Superior temporal gyrus (tissue), 1 donor: ENCODE measurements around the gene CSNK1A1L.

Experiments used
- DNase-seq: peaks from one replicate; pipeline ENCODE4 v3.0.0-alpha.2; 2016; ENCODE audit errors: extremely low spot score

Gene CSNK1A1L

GRCh38 chr13:37105251-37105714 is at the start of gene CSNK1A1L:
Gene CSNK1A1L (minus strand): TSS chr13:37105664. CDS start chr13:37105256, 408 bp downstream.
- no peak for DNase-seq

GRCh38 chr13:37149380-37149779 is 43.9 kb upstream of the CSNK1A1L start:
- DNase-seq, result no peak

- DNase-seq, result no peak
Observed at GRCh38 chr13:37148501-37148900, 43.0 kb upstream of the CSNK1A1L start.

GRCh38 chr13:37144661-37145060 is 39.2 kb upstream of the CSNK1A1L start:
- no peak for DNase-seq

- no peak for DNase-seq
Observed at GRCh38 chr13:37143911-37144310, 38.4 kb upstream of the CSNK1A1L start.

- no peak for DNase-seq
Observed at GRCh38 chr13:37142877-37143276, 37.4 kb upstream of the CSNK1A1L start.

GRCh38 chr13:37141011-37141410 is 35.5 kb upstream of the CSNK1A1L start:
- no peak for DNase-seq

- no peak for DNase-seq
Observed at GRCh38 chr13:37139356-37139755, 33.9 kb upstream of the CSNK1A1L start.

- no peak for DNase-seq
Observed at GRCh38 chr13:37138926-37139325, 33.5 kb upstream of the CSNK1A1L start.

- no peak for DNase-seq
Observed at GRCh38 chr13:37138169-37138568, 32.7 kb upstream of the CSNK1A1L start.

- no peak for DNase-seq
Observed at GRCh38 chr13:37136633-37137032, 31.2 kb upstream of the CSNK1A1L start.

- DNase-seq, result no peak
Observed at GRCh38 chr13:37136187-37136586, 30.7 kb upstream of the CSNK1A1L start.

GRCh38 chr13:37134411-37135041 is 29.1 kb upstream of the CSNK1A1L start:
- no peak for DNase-seq

GRCh38 chr13:37132211-37132610 is 26.7 kb upstream of the CSNK1A1L start:
- no peak for DNase-seq

- no peak for DNase-seq
Observed at GRCh38 chr13:37131092-37131491, 25.6 kb upstream of the CSNK1A1L start.

GRCh38 chr13:37129866-37130265 is 24.4 kb upstream of the CSNK1A1L start:
- no peak for DNase-seq

GRCh38 chr13:37127691-37128241 is 22.3 kb upstream of the CSNK1A1L start:
- DNase-seq, result peak; percentile 90

- no peak for DNase-seq
Observed at GRCh38 chr13:37123337-37123736, 17.9 kb upstream of the CSNK1A1L start.

- no peak for DNase-seq
Observed at GRCh38 chr13:37118016-37118415, 12.6 kb upstream of the CSNK1A1L start.

- no peak for DNase-seq
Observed at GRCh38 chr13:37114250-37114649, 8.8 kb upstream of the CSNK1A1L start.

- DNase-seq, result no peak
Observed at GRCh38 chr13:37113534-37113933, 8.1 kb upstream of the CSNK1A1L start.

GRCh38 chr13:37109051-37109678 is 3.7 kb upstream of the CSNK1A1L start:
- peak; percentile 94 for DNase-seq

- no peak for DNase-seq
Observed at GRCh38 chr13:37107868-37108267, 2.4 kb upstream of the CSNK1A1L start.
